Dedifferentiated amniotic fluid mesenchymal stem cell (primary cell): ENCODE results near the gene OCEL1.

Experiments
- DNase-seq: peaks from one replicate; pipeline ENCODE4 v3.0.0-alpha.2; 2016; ENCODE audit errors: extremely low spot score

The OCEL1 gene

GRCh38 chr19:17240062-17240752, 14.2 kb downstream of the OCEL1 start:
- no peak for DNase-seq

GRCh38 chr19:17240826-17241399, 14.9 kb downstream of the OCEL1 start:
- DNase-seq, result no peak

- DNase-seq, result no peak
These were observed 16.6 kb downstream of the OCEL1 start for GRCh38 chr19:17242431-17243208.

- no peak for DNase-seq
These were observed 17.3 kb downstream of the OCEL1 start for GRCh38 chr19:17243211-17243829.

GRCh38 chr19:17243830-17244617, 18.0 kb downstream of the OCEL1 start:
- no peak for DNase-seq

- DNase-seq, result no peak
These were observed 18.9 kb downstream of the OCEL1 start for GRCh38 chr19:17244618-17245534.

- no peak for DNase-seq
These were observed 19.5 kb downstream of the OCEL1 start, which contains the start of gene NR2F6 for GRCh38 chr19:17245535-17245984. Gene NR2F6 (minus strand): TSS chr19:17245919. CDS start chr19:17245220, 699 bp downstream.

- no peak for DNase-seq
These were observed 20.8 kb downstream of the OCEL1 start for GRCh38 chr19:17246681-17247425.

GRCh38 chr19:17248011-17248776, 22.2 kb downstream of the OCEL1 start:
- no peak for DNase-seq

GRCh38 chr19:17249887-17250548, 24.0 kb downstream of the OCEL1 start:
- DNase-seq, result no peak

- no peak for DNase-seq
These were observed 28.6 kb downstream of the OCEL1 start for GRCh38 chr19:17254636-17255035.

- DNase-seq, result no peak
These were observed 29.2 kb downstream of the OCEL1 start for GRCh38 chr19:17255150-17255621.

GRCh38 chr19:17256130-17256529, 30.1 kb downstream of the OCEL1 start:
- no peak for DNase-seq

GRCh38 chr19:17259118-17259780, 33.2 kb downstream of the OCEL1 start:
- no peak for DNase-seq

- DNase-seq, result no peak
These were observed 33.9 kb downstream of the OCEL1 start for GRCh38 chr19:17259934-17260333.

- DNase-seq, result no peak
These were observed 34.9 kb downstream of the OCEL1 start for GRCh38 chr19:17260842-17261325.

GRCh38 chr19:17262557-17262956, 36.5 kb downstream of the OCEL1 start:
- DNase-seq, result no peak
